Measurements from ENCODE around the gene CST3. TPM values are rescaled to one million over a fixed set of nuclear protein-coding genes. Genes with fewer than 3 reads are reported as not detected.
A peak's percentile ranks its signal among the peaks of the same experiment; 100 is the strongest.
"Not testable (repeated sequence)": the region's sequence is repeated elsewhere in the genome, so short reads cannot be mapped to it uniquely, and the experiment has no call there.

Gene CST3, protein sequence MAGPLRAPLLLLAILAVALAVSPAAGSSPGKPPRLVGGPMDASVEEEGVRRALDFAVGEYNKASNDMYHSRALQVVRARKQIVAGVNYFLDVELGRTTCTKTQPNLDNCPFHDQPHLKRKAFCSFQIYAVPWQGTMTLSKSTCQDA
- total RNA-seq (881 and 921 TPM in 2 replicates), polyA plus RNA-seq (2,777 and 2,850 TPM in 2 replicates)

DNA sequence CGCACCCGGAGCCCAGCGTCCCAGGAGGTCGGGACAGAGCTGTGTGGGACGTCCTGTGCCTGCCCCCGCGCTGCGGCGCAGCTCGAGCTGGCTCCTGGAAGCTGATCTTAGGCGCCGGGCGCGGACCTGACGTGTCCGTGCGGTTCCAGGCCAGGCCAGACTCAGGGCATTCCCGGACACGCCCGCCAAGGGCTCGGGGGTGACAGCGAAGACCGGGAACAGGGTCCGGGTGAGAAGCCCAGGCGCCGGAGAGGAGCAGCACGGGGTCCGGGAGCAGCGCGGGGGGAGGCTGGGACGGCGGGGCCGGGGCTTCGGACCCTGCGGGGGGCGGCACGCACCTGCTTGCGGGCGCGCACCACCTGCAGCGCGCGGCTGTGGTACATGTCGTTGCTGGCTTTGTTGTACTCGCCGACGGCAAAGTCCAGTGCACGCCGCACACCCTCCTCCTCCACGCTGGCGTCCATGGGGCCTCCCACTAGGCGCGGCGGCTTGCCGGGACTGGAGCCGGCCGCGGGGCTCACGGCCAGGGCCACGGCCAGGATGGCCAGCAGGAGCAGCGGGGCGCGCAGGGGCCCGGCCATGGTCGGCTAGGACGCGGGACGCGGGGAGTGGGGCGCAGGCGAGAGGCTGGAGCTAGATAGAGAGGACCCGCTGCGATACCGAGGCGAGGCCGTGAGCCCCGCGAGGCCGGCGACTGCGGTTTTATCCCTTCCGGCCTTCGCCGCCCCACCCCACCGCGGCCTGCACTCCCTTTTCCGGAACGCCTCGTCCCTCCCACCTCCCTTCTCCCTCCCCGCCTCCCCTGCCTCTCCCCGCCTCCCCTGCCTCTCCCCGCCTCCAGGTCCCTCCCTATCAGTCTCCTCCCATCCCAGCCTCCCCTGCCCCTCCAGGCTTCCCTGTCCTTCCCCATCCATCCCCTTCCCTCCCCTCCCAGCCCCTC, at the start of gene CST3:
TSS of gene CST3 (minus strand) at position 674 of the 940 bp plus-strand sequence. CDS start at position 581, 93 bp downstream.
- peaks cover 19% of the 10 kb centered on the region for H3K79me2 ChIP-seq
- H3K4me2 ChIP-seq, result peak within 1 kb of the TSS; percentile 89
- H3K27me3 ChIP-seq, result no peaks in the 10 kb centered on the region
- peaks cover 3% of the 10 kb centered on the region for H4K20me1 ChIP-seq (ENCODE audit: insufficient read depth, poor library complexity, severe bottlenecking)
- peaks cover 11% of the 10 kb centered on the region for H3K4me1 ChIP-seq (ENCODE audit: insufficient read depth)
- H3K27ac ChIP-seq, result peak within 1 kb of the TSS; percentile 96
- DNase-seq (ENCODE audit: low spot score), result peak; percentile 95
- H2AFZ ChIP-seq, result peak within 1 kb of the TSS; percentile 96
- H3K36me3 ChIP-seq (replicated peaks; ENCODE audit: insufficient read depth, low read depth), result no peaks in the 10 kb centered on the region
- TF ChIP-seq EZH2phosphoT487 (IDR thresholded peaks at IDR 0.05; ENCODE audit: low read depth, severe bottlenecking, unreplicated experiment) (no peak), EZH2 (IDR thresholded peaks at IDR 0.05; ENCODE audit: borderline replicate concordance) (no peak)
- TF ChIP-seq, protein P1, sequence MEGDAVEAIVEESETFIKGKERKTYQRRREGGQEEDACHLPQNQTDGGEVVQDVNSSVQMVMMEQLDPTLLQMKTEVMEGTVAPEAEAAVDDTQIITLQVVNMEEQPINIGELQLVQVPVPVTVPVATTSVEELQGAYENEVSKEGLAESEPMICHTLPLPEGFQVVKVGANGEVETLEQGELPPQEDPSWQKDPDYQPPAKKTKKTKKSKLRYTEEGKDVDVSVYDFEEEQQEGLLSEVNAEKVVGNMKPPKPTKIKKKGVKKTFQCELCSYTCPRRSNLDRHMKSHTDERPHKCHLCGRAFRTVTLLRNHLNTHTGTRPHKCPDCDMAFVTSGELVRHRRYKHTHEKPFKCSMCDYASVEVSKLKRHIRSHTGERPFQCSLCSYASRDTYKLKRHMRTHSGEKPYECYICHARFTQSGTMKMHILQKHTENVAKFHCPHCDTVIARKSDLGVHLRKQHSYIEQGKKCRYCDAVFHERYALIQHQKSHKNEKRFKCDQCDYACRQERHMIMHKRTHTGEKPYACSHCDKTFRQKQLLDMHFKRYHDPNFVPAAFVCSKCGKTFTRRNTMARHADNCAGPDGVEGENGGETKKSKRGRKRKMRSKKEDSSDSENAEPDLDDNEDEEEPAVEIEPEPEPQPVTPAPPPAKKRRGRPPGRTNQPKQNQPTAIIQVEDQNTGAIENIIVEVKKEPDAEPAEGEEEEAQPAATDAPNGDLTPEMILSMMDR (IDR thresholded peaks at IDR 0.05; ENCODE audit: poor library complexity), result no peak
- H3K4me3 ChIP-seq, result peak within 1 kb of the TSS; percentile 82
- H3K9me3 ChIP-seq (ENCODE audit: low read depth), result no peaks in the 10 kb centered on the region
- no peaks in the 10 kb centered on the region for H3K9me2 ChIP-seq (replicated peaks; ENCODE audit: insufficient read depth)
- 1% methylated on average over 64 of the region's 92 CpGs for WGBS (ENCODE audit: low lambda C conversion rate, missing lambda C conversion rate)

DNA sequence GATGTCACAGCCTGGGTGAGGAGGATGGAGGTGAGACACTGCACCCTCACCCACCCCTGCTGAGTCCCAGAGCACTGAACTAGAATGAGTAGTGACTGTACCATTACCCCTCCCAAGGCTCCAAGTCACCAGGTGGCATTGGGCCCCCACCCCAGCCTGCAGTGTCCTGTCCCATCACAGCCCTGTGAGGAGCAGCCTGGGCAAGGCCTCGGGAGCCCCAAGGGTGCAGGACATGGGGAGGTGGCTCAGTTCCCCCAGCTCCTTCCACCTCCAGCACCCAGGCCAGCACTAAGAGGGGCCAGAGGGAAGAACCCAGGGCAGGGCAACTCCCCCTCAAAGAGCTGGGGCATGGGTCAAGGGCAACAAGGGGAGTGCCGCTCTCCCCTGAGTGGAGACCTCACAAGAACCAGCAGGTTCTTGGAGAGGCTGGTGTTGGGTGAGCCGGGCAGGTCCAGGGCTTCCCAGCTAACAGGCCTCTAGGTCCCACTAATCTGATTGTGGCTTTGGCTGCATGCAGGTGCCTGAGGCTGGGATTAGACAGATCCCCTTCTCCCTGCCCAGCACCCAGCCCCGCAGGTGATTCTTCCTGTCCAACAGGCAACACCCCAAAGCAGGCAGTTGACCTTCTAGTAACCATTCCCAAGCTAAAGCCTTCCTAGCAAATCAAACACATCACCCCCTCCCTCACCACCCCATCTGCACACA, 48.4 kb upstream of the CST3 start:
- DNase-seq (ENCODE audit: low spot score), result no peak
- Histone ChIP-seq H3K27ac (no peak overlapping the region), H2AFZ (no peak overlapping the region), H3K79me2 (no peaks in the 10 kb centered on the region), H3K27me3 (no peaks in the 10 kb centered on the region), H3K36me3 (replicated peaks; ENCODE audit: insufficient read depth, low read depth) (no peaks in the 10 kb centered on the region), H4K20me1 (ENCODE audit: insufficient read depth, poor library complexity, severe bottlenecking) (no peaks in the 10 kb centered on the region), H3K9me3 (ENCODE audit: low read depth) (no peaks in the 10 kb centered on the region), H3K4me1 (ENCODE audit: insufficient read depth) (no peaks in the 10 kb centered on the region), H3K4me2 (no peak overlapping the region), H3K4me3 (no peak overlapping the region), H3K9me2 (replicated peaks; ENCODE audit: insufficient read depth) (no peaks in the 10 kb centered on the region)
- 77% methylated on average over 4 of the region's 4 CpGs for WGBS (ENCODE audit: low lambda C conversion rate, missing lambda C conversion rate)
- TF ChIP-seq EZH2 (IDR thresholded peaks at IDR 0.05; ENCODE audit: borderline replicate concordance) (no peak), EZH2phosphoT487 (IDR thresholded peaks at IDR 0.05; ENCODE audit: low read depth, severe bottlenecking, unreplicated experiment) (no peak)
- TF ChIP-seq, protein P1 (IDR thresholded peaks at IDR 0.05; ENCODE audit: poor library complexity), result no peak

DNA sequence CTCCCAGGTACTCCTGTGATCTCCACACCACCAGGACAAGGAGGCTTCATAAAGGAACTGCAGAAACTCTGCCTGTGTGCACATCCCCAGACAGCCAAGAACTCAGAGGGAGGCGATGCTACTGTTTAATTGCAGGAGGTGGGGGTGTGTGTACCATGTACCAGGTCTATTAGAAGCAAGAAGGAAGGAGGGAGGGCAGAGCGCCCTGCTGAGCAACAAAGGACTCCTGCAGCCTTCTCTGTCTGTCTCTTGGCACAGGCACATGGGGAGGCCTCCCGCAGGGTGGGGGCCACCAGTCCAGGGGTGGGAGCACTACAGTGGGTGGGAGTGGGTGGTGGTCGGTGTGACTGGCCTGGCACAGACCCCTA, 47.8 kb upstream of the CST3 start:
- not testable (repeated sequence) for H2AFZ ChIP-seq; H3K79me2 ChIP-seq; H3K27ac ChIP-seq; H3K4me2 ChIP-seq; H3K4me3 ChIP-seq; H3K4me1 ChIP-seq (ENCODE audit: insufficient read depth); H4K20me1 ChIP-seq (ENCODE audit: insufficient read depth, poor library complexity, severe bottlenecking); H3K9me2 ChIP-seq (replicated peaks; ENCODE audit: insufficient read depth); DNase-seq (ENCODE audit: low spot score); H3K27me3 ChIP-seq; H3K9me3 ChIP-seq (ENCODE audit: low read depth); H3K36me3 ChIP-seq (replicated peaks; ENCODE audit: insufficient read depth, low read depth)
- WGBS (ENCODE audit: low lambda C conversion rate, missing lambda C conversion rate), result 83% methylated on average over 4 of the region's 4 CpGs

DNA sequence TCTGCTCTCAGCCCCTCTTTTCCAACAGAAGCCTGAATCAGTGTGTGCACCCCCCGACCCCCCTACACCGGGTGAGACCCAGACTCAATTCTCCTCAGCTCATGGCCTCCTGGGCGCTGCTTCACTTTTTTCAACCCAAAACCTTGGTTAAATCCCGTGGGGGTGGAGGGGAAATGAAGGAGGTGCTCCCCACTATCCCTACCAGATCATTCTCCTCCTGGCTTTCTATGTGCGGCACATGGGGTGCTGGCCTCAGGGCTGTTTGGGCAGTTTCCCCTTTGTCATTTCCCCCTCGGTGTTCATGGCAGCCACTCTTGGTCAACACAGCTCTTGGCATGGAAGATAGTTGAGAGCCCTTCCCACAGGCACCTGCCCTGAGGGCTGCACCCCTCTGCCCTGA, 46.5 kb upstream of the CST3 start:
- Histone ChIP-seq H3K36me3 (replicated peaks; ENCODE audit: insufficient read depth, low read depth) (no peaks in the 10 kb centered on the region), H3K27me3 (no peaks in the 10 kb centered on the region), H4K20me1 (ENCODE audit: insufficient read depth, poor library complexity, severe bottlenecking) (no peaks in the 10 kb centered on the region), H3K4me2 (no peak overlapping the region), H3K79me2 (no peaks in the 10 kb centered on the region), H3K4me1 (ENCODE audit: insufficient read depth) (no peaks in the 10 kb centered on the region), H3K9me3 (ENCODE audit: low read depth) (no peaks in the 10 kb centered on the region), H3K4me3 (no peak overlapping the region), H3K9me2 (replicated peaks; ENCODE audit: insufficient read depth) (no peaks in the 10 kb centered on the region), H3K27ac (no peak overlapping the region), H2AFZ (no peak overlapping the region)
- TF ChIP-seq EZH2phosphoT487 (IDR thresholded peaks at IDR 0.05; ENCODE audit: low read depth, severe bottlenecking, unreplicated experiment) (no peak), EZH2 (IDR thresholded peaks at IDR 0.05; ENCODE audit: borderline replicate concordance) (no peak)
- TF ChIP-seq, protein P1 (IDR thresholded peaks at IDR 0.05; ENCODE audit: poor library complexity), result no peak
- WGBS (ENCODE audit: low lambda C conversion rate, missing lambda C conversion rate), result 92% methylated on average over 6 of the region's 6 CpGs
- DNase-seq (ENCODE audit: low spot score), result no peak
